Nephron progenitor cell (in vitro differentiated cells): Measurements from ENCODE around the gene PMP22.

ENCODE experiments used
- DNase-seq: peaks from one replicate; pipeline ENCODE4 v3.0.0; 2021
- H3K27ac Mint-ChIP-seq: 2 replicates; pipeline ENCODE4 v1.8.0; 2021; ENCODE audit warnings: mild to moderate bottlenecking, moderate library complexity, mixed read lengths
- H3K27me3 Mint-ChIP-seq: 2 replicates; pipeline ENCODE4 v1.8.0; 2021; ENCODE audit warnings: mild to moderate bottlenecking, low read depth, mixed read lengths; ENCODE audit not compliant: poor library complexity
- H3K36me3 Mint-ChIP-seq: 2 replicates; pipeline ENCODE4 v1.8.0; 2021; ENCODE audit warnings: low read depth, mixed read lengths
- H3K4me1 Mint-ChIP-seq: 2 replicates; pipeline ENCODE4 v1.8.0; 2021; ENCODE audit warnings: mixed read lengths
- H3K4me3 Mint-ChIP-seq: 2 replicates; pipeline ENCODE4 v1.8.0; 2021; ENCODE audit warnings: mild to moderate bottlenecking, moderate library complexity, mixed read lengths
- H3K9me3 Mint-ChIP-seq: 2 replicates; pipeline ENCODE4 v1.8.0; 2021; ENCODE audit warnings: mild to moderate bottlenecking, moderate library complexity, mixed read lengths
- CTCF ChIP-seq: fragments of 200-600 bp; sonication (generic); IDR thresholded peaks from 2 replicates; pipeline ENCODE4 v1.5.0; 2021; ENCODE audit warnings: antibody characterized with exemption

Gene PMP22

GRCh38 chr17:15268461-15268860 is 3.3 kb upstream of the PMP22 start:
- TF ChIP-seq CTCF: no peak
- Mint-ChIP-seq H3K36me3 (no peaks in the 10 kb centered on the region), H3K27ac (no peak overlapping the region), H3K27me3 (peaks cover 71% of the 10 kb centered on the region), H3K4me3 (no peak overlapping the region), H3K9me3 (peaks cover under 1% of the 10 kb centered on the region), H3K4me1 (no peaks in the 10 kb centered on the region)
- DNase-seq: no peak

GRCh38 chr17:15267996-15268395 is 2.9 kb upstream of the PMP22 start:
- Mint-ChIP-seq H3K9me3 (no peaks in the 10 kb centered on the region), H3K27me3 (peaks cover 75% of the 10 kb centered on the region), H3K4me1 (peaks cover 4% of the 10 kb centered on the region), H3K36me3 (no peaks in the 10 kb centered on the region), H3K4me3 (no peak overlapping the region), H3K27ac (no peak overlapping the region)
- TF ChIP-seq CTCF: no peak
- no peak for DNase-seq

GRCh38 chr17:15266325-15267125 is 1.4 kb upstream of the PMP22 start:
- Mint-ChIP-seq H3K9me3 (no peaks in the 10 kb centered on the region), H3K4me3 (no peak overlapping the region), H3K27ac (no peak overlapping the region), H3K27me3 (peaks cover 82% of the 10 kb centered on the region), H3K36me3 (no peaks in the 10 kb centered on the region), H3K4me1 (peaks cover 14% of the 10 kb centered on the region)
- no peak for DNase-seq
- TF ChIP-seq CTCF: no peak

GRCh38 chr17:15264542-15264941 is 584 bp downstream of the PMP22 start:
- no peak overlapping the region for H3K27ac Mint-ChIP-seq
- no peak for TF ChIP-seq CTCF
- peaks cover 27% of the 10 kb centered on the region for H3K4me1 Mint-ChIP-seq
- no peaks in the 10 kb centered on the region for H3K9me3 Mint-ChIP-seq
- H3K4me3 Mint-ChIP-seq: no peak overlapping the region
- no peak for DNase-seq
- H3K36me3 Mint-ChIP-seq: no peaks in the 10 kb centered on the region
- H3K27me3 Mint-ChIP-seq: peaks cover 100% of the 10 kb centered on the region

- no peak for TF ChIP-seq CTCF
- Mint-ChIP-seq H3K4me1 (peaks cover 27% of the 10 kb centered on the region), H3K27me3 (peaks cover 100% of the 10 kb centered on the region), H3K36me3 (no peaks in the 10 kb centered on the region), H3K27ac (no peak overlapping the region), H3K4me3 (peak overlapping the region; percentile 90), H3K9me3 (no peaks in the 10 kb centered on the region)
- no peak for DNase-seq
Measured at GRCh38 chr17:15263680-15264079, 1.4 kb downstream of the PMP22 start.

- DNase-seq: peak; percentile 53
- Mint-ChIP-seq H3K36me3 (no peaks in the 10 kb centered on the region), H3K27ac (no peak overlapping the region), H3K9me3 (no peaks in the 10 kb centered on the region), H3K4me1 (peaks cover 27% of the 10 kb centered on the region), H3K4me3 (peak overlapping the region; percentile 90), H3K27me3 (peaks cover 100% of the 10 kb centered on the region)
- TF ChIP-seq CTCF: no peak
Measured at GRCh38 chr17:15263206-15263579, 1.9 kb downstream of the PMP22 start.
